HG03521 (cell line): Measurements from ENCODE around the gene FABP7.

ENCODE experiments used
- ATAC-seq: cut with Tn5 transposase; IDR thresholded peaks from one replicate; pipeline ENCODE4 v1.9.1; 2021; ENCODE audit warnings: mild to moderate bottlenecking, moderate library complexity; ENCODE audit not compliant: unreplicated experiment

The FABP7 gene

GRCh38 chr6:122792766-122793165 lies 13.2 kb downstream of the FABP7 start:
- ATAC-seq: no peak

DNA sequence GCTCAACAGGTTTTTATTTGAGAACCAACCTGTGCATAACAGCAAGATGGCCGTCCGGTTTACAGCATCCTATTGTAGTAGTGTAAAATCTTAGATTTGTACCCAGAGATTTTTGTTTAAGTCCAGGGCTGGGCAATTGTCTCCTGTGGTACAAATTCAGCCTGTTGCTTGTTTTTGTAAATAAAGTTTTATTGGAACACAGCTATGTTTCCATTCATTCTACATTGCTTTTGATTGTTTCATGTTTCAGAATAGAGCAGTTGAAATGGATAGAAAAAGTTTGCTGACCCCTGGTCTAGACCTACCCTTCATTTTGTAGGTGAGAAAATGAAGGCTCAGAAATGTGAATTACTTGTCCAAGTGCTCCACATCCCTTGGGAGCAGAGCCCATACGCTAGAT lies 18.0 kb downstream of the FABP7 start:
- no peak for ATAC-seq

DNA sequence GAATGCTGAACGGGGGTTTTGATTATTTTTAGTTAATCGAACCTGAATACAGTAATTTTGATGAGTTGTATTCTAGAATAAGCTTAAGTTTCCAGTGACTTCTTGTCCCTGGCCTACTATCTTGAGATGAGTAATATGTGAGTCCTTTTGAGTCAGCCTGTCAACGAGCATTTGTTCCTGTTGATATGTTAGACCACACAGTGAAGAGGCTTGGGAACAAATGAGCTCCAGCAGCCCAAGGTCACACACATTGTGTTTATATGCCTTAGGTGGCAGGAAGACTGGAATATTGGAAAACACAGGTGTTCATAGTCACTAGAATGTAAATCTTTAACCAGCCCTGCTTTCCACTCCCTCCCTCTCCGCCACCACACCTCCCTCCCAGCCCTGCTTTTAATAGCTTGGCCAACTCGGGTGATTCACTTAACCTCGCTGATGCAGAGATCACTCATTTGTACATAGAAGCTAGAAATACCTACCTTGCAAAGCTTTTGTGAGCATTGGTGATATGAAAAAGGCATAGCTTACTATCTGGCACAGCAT lies 18.7 kb downstream of the FABP7 start:
- peak; percentile 73 for ATAC-seq

DNA sequence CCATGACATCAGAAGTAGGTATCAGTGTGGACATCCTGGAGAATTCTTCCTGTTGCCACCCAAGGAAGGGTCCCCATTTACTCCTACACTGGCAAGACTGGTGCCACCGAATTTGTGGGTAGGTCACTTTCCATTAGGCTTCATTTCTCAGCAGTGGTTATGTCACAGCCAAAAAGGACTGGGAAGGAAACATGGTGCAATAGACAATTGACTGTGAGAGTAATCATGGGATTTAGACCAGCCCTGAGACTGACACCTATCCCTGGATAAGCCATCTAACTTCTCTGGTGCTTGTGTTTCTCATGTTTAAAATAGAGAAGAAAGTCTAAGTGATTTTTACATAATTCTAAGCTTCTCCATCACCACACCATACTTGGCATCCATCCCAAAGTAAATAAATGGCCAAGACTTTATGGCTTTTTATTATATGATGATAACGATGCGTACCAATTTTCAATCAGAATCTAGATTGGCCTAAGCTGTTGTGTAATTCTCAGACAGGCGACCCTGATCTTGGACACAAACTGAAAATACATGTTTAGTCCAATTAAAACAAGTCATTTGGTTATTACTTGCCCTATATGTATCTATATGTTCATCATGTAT lies 19.7 kb downstream of the FABP7 start:
- no peak for ATAC-seq

GRCh38 chr6:122799916-122800686 lies 20.6 kb downstream of the FABP7 start:
- ATAC-seq: no peak

DNA sequence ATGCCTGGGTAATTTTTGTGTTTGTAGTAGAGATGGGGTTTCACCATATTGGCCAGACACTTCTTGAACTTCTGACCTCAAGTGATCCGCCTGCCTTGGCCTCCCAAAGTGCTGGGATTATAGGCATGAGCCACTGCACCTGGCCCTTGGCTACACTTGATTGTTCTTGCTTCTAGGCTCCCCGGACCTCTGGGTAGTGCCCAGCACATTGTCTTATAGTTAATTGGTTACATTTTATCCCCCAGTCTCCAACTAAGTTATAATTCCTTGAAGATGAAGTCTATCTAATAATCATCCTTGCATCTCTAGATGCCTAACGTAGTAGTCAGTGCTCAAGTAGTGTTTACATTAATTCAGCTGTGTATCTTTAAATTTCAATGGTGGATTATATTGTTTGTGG lies 21.4 kb downstream of the FABP7 start:
- ATAC-seq: no peak

GRCh38 chr6:122801397-122801796 lies 21.9 kb downstream of the FABP7 start:
- ATAC-seq: no peak

GRCh38 chr6:122803171-122803661 lies 23.7 kb downstream of the FABP7 start:
- ATAC-seq: no peak

DNA sequence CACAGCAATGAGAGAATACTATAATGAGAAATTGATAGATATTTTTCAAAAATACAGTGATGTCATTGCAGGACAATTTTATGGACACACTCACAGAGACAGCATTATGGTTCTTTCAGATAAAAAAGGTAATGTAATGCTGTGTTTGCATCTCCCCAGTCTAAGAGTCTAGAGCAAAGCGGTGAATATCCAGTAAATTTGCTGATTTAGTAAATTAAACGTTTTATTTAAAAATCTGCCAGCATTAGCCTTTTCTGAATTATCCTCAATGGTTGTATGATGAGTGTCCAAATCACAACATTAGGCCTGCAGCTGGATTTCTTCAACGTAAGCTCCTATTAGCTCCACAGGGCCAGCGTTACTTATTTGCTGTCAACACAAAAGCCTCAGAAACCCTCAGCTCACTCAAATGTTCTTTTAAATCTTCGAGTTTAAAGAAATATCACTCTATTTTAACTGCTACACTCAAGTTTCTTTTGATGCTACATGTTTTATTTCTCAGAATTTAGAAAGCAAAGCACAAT lies 25.5 kb downstream of the FABP7 start:
- ATAC-seq: no peak

DNA sequence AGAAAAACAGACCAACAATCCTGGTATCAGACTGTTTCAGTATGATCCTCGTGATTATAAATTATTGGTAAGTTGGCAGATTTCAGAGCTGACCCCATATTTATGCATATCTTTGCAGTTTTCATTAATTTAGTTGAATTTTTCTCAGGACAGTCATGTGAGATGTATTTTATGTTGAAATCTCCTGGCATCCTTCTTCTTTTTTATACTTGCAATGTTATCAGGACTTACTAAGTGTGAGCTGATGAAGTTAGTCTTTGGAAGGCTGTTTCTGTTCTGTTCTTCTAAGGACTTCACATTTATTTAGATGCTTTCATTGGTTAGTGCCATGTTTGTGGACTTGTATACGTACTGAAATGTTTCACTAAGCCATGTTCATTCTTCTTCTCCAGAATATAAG lies 26.8 kb downstream of the FABP7 start:
- ATAC-seq: no peak

- ATAC-seq: no peak
Observed at GRCh38 chr6:122808121-122808885, 28.8 kb downstream of the FABP7 start.

DNA sequence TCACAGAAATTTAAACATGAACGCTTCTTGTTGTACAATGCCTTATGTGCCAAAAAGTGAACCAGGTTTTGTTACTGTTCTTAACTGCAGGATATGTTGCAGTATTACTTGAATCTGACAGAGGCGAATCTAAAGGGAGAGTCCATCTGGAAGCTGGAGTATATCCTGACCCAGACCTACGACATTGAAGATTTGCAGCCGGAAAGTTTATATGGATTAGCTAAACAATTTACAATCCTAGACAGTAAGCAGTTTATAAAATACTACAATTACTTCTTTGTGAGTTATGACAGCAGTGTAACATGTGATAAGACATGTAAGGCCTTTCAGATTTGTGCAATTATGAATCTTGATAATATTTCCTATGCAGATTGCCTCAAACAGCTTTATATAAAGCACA lies 29.5 kb downstream of the FABP7 start:
- ATAC-seq: no peak

- no peak for ATAC-seq
Observed at GRCh38 chr6:122809691-122810090, 30.2 kb downstream of the FABP7 start.

GRCh38 chr6:122810189-122810588 lies 30.7 kb downstream of the FABP7 start:
- no peak for ATAC-seq

DNA sequence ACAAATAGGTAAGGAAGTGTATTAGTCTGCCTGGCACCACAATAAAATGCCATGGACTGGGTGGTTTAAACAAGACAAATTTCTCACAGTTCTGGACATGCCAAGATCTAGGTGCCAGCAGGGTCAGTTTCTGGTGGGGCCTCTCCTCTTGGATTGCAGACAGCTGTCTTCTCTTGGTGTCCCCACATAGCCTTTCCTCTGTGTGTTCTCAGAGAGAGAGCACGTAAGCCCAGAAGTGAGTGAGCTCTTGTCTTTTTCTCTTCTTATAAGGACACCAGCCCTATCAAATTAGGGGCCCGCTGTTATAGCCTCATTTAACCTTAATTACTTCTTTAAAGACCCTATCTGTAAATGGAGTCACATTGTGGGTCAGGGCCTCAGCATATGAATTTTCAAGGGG lies 37.8 kb downstream of the FABP7 start:
- no peak for ATAC-seq

DNA sequence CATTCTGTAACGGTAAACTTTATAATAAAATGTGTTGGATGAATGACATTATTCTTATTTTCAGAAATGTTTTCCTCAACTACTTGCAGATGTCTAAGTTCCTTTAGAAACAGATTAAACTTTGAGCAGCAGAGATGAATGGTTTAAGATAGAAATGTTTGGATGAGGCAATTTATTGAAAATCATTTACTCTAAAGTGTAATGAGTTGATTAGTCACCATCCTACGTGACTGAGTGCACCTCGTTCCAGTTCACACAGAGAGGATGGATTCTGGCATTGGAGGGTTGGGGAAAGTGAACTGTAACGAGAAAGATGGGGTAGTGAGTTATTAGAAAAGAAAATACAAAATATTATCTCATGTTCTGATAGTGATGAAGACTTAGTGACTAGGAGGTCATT lies 38.2 kb downstream of the FABP7 start:
- ATAC-seq: no peak

DNA sequence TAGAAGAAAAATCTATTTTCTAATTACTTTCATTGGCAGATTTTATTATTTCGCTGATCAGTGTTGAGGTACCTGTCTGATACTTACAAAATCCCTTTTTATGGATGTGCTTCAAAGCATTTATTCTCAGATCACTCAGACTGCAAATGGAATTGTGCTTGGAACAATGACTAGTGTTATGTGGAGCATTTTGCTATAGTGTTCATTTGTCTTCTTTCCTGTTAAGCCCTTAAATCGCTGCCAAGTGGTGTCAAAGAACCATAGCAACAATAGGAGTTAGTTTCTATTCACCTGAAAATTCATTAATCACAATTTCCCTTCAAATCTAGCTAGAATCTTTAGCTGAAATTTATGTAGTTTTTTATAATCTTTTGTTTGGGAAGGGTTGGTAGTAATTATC lies 39.4 kb downstream of the FABP7 start:
- ATAC-seq: no peak

GRCh38 chr6:122821095-122821494 lies 41.6 kb downstream of the FABP7 start:
- no peak for ATAC-seq

DNA sequence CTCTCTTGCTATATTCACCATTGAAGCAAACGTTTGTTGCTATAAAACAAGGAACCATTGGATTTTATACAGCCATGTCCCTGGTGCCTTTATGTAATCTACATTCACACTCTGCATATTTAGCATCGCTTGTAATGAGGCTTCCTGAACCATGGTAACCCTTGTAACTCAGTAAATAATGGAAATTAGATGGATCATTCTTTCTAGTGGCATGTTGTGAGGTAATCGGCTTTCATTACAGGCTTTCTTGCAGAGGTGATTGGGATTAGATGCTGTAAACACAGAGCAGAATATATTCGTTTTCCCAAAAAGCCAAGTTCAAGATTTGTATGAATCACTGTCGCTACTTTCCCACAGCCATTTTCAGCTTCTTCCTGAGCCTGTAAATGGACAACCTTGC lies 45.6 kb downstream of the FABP7 start:
- ATAC-seq: no peak

- no peak for ATAC-seq
Observed at GRCh38 chr6:122829456-122829855, 49.9 kb downstream of the FABP7 start.

GRCh38 chr6:122831511-122831910 lies 52.0 kb downstream of the FABP7 start:
- ATAC-seq: no peak
